CD4-positive, alpha-beta T cell treated with Interleukin-2 at 100 ng/mL for 4 hours (primary cell): Measurements from ENCODE around the gene U2AF2.
A peak's percentile ranks its signal among the peaks of the same experiment; 100 is the strongest.

Experiments
- DNase-seq: peaks from one replicate; pipeline ENCODE4 v3.0.0-alpha.2; 2020; ENCODE audit warnings: low spot score

U2AF2 gene

DNA sequence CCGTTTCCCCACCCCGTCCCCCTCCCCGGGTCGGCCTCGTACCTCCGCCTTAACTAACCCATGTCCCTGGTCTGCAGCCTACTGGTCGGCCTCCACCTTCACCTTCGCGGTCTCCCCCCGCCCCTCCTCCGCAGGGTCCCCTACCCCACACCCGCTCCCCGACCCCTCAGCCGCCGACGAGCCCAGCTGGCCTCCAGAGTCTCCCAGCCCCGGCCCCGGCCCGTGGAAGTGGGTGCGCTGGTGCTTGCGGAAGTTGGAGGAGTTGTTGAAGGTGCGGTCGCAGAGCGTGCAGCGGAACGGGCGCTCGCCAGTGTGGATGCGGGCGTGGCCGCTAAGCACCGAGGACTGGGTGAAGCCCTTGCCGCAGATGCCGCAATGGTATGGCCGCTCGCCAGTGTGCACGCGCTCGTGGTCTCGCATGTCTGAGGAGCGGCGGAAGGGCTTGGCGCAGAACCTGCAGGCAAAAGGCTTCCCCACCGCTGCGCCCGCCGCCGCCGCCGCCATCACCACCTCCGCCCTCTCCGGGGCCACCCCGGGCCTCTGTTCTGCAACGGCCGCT is 33.1 kb upstream of the U2AF2 start:
- no peak for DNase-seq

DNA sequence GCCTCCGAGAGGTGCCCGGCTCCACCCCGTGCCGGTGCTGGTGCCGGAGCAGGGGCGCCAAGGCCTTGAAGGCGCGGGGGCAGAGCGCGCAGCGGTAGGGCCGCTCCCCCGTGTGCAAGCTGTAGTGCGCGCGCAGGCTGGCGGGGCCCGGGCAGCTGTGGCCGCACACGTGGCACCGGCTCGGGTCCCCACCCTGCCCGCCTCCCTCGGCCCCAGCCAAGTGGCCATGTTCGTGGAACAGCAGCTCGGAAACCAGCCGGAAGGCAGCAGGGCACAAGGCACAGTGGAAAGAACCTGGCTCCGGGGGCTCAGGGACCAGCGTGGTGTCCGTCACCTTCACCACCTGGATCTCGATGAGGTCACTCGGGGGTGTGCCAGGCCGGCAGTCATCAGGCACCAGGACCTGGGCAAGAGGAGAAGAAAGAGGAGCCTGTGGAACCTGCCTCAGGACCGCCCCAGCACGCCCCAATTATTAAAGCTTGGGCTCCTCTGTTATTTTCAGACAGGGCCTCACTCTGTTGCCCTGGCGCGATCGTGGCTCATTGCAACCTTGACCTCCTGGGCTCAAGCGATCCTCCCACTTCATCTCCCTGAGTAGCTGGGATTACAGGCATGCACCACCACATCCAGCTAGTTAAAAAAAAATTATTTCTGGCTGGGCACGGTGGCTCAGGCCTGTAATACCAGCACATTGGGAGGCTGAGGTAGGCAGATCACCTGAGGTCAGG is 32.4 kb upstream of the U2AF2 start:
- DNase-seq, result no peak

DNA sequence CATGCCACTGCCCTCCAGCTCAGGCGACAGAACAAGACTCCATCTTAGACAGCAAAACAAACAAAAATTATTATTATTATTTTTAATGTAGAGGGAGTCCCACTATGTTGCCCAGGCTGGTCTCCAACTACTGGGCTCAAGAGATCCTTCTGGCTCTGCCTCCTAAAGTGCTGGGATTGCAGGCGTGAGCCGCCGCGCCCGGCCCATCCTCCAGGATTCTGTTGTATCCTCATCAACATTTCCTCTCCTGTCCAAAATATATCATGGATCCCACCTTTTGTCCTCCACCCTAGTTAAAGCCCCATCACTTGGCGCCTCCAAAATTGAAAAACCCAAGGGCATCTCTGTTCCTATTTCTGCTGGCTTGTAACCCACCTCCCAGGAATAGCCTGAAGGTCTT is 31.7 kb upstream of the U2AF2 start:
- no peak for DNase-seq

DNA sequence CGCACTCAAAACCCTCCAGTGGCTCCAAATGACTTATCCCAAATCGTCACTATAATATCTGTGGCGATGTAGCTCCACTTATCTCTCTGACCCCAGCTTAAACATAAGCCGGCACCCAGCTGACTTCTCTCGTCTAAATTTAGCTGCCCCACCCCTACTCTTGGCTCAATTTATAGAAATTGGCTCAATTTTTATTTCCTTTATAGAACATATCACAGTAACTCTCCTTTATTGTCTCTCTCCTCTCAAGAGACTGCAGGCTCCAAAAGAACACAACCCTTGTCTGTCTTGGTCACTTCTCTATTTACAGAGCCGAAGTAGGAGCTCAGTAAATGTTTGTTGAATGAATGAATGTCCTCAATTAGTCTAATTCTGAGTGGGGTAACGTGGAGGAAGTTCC is 31.3 kb upstream of the U2AF2 start:
- DNase-seq, result no peak

DNA sequence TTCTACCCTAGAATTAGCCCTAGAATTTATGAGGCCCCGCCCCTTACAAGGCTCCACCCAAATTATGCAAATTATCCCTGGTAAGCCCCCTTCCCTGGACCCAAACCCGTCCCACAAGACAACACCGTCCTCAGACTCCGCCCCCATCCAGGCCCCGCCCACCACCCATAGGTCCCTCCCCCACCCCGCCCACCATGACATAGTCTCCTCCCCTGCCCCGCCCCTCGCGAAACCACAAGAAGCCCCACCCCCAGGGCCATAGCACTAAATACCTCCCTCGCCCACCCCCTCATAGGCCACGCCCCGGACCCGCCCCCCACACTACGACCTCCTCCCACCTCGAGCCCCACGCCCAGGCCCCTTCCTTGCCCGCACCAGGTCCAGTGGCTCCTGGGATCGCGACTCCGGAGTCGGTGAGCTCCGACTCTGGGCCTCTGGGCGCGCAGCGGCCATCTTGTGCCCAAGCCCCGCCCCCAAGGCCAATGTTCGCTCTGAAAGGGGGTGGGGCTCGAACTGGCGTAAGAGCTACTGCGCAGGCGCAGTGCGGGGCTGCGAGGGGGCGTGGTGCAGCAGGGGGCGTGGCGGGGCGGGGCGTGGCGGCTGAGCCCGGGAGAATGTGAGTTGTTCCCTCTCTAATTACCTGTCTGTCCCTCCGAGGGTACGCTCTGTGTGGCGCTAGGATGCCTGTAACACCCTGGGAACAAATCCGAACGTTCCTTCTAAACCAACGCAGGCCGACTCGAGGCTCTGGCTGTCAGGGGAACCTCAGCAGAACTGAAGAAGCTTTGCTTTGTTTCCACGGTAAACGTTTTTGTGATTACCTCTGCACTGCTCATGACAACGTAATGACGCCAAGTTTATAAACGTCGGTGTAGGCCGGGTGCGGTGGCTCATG is 30.5 kb upstream of the U2AF2 start, which contains the start of gene ZNF784:
TSS of gene ZNF784 (minus strand) at position 458 of the 895 bp plus-strand sequence. CDS start at position 453, 5 bp downstream.
- peak; percentile 91 for DNase-seq

DNA sequence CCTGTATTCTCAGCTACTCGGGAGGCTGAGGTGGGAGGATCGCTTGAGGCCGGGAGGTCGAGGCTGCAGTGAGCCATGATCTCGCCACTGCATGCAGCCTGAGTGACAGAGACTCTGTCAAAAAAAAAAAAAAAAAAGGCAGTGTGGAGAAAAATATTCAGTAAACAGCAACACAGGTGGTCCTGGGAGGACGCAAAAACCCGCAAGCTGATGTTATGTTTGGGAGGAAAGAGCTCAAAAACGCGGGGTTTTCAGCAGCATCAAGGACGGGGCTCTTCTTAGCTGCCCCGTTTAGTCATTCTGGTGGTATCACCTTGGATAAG is 29.9 kb upstream of the U2AF2 start:
- DNase-seq, result no peak

DNA sequence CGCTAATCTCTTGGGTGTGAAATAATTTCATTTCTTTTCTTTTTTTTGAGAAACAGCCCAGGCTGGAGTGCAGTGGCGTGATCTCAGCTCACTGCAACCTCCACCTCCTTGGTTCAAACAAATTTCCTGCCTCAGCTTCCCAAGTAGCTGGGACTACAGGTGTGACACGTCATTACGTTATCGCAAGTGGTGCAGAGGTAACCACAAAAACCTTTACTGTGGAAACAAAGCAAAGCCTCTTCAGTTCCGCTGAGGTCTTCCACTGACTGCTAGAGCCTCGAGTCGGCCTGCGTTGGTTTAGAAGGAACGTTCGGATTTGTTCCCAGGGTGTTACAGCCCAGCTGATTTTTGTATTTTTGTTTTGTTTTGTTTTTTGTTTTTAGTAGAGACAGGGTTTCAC is 28.5 kb upstream of the U2AF2 start:
- DNase-seq, result peak; percentile 76

DNA sequence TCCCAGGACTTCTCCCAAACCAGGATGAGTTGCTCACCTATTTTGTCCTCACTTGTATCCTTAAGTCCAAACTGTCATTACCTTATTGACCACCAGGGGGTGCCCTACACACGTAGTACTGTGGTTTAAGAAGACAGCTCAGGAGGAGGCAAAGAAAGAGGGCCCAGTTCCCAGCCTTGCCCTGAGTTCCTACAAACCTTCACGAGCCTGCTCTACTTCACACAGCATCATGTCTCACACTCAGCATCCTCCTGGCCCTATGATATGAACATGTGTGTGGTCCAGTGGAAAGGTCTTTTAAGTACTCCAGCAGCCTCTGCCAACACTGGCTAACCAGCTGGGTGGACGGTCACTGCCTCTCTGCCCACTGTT is 22.4 kb upstream of the U2AF2 start:
- DNase-seq, result peak; percentile 95

DNA sequence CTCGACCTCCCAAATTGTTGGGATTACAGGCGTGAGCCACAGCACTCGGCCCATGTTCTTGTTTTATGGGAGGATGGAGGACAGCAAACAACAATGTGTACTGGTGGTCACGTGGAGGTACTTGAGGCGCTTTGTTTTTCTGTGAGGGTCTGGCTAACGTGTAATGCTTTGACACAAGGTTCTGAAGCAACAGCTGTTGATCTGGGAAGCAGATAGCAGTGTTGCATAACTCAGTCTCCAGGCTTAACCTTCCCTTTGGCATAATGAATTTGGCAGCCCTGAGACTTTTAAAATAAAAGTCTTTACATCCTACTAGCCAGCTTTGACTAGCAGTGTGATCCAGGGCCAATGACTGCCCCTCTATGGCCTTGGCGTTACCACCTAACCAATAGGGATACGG is 21.0 kb upstream of the U2AF2 start:
- DNase-seq, result no peak

DNA sequence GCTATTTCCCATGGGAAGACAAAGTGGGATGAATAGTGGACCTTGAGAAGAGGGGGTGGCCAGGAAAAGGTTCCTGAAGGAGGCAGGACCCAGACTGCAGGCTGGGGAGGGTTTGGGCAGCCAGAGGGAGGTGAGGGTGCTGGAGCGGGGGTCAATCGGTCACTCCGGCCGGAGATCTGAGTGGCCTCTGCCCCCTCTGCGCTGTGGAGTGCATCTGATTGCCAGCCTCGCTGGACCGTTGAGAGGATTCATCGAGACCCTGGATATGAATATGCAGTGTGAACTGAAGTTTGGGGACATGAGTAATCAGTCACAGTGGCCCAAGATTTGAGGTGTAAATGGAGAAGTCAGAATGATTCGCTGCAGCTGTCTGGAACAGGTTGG is 19.5 kb upstream of the U2AF2 start:
- DNase-seq, result peak; percentile 12

DNA sequence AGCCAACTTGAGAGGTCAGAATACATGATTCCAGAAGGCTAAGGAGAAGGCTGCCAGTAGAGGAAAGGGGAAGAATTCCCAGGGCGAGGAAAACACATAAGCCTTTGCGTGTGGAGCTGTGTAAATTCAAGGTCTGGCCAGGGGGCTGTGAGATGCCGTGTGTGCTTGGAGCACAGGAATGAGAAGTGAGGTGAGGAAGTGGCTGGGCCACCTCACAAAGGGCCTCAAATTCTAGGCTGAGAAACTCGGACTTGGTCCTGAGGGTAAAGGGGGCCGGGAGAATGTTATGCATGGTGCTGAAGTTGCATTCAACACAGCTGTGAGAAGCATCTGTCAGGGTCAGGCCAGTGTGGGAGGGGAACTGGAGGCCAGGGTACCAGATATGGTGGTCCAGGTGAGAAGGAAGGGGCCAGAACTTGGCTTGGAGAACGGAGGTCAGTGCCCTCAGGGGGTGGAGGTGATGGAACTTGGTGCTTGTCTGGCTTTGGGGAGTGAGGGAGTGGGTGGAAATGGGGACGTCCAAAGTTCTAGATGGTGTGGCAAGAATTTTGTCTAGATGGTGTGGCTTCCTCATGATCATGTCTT is 18.9 kb upstream of the U2AF2 start:
- DNase-seq, result no peak

DNA sequence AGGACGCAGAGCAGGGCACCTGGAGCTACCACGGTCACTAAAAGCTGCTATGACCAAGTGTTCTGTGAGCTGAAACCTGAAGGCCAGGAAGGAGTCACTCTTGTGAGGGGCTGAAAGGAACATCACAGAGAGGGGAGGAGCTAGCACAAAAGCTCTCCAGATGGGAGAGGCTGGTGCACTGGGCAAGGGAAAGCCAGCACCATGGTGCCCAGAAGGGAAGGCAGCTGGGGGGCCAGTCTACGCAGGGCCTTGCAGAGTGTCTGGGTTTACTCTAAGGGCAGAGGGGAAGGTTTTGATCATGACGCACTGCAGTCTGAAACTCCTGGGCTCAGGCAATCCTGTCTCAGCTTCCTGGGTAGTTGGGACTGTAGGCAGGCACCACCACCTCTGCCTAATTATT is 18.1 kb upstream of the U2AF2 start:
- DNase-seq, result no peak

DNA sequence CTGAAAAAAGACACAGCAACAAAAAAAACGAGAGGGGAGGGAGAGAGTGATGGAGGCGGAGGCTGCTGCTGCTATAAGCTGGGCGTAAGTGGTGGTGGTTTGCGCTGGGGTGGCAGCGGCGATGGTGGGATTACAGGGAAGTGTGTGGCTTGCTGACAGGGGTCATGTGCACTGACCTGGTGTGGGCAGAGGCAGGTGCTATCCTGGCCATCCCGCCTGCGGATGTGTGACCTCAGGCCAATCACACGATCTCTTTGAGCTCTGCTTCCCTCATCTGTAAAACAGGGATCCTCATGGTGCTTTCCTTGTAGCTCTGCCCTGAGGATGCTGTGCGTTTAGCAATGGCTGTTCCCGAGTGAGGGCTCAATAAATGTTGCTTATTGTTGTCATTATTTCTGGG is 17.3 kb upstream of the U2AF2 start:
- DNase-seq, result no peak

DNA sequence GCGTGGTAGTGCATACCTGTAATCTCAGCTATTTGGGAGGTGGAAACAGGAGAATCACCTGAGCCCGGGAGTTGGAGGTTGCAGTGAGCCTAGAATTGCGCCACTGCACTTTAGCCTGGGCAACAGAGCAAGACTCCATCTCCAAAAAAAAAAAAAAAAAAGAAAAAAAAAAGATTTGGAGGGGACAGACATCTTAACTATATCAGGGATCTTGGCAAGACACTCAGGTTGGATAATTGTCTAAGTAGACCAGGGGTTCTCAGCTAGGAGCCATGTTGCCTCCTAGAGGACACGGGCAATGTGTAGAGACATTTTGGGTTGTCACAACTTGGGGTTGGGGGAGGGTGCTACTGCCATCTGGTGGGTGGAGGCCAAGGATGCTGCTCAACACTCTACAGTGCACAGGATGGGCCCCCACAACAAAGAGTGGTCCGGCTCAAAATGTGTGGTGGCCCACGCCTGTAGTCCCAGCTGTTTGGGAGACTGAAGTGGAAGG is 15.9 kb upstream of the U2AF2 start:
- DNase-seq, result peak; percentile 70

DNA sequence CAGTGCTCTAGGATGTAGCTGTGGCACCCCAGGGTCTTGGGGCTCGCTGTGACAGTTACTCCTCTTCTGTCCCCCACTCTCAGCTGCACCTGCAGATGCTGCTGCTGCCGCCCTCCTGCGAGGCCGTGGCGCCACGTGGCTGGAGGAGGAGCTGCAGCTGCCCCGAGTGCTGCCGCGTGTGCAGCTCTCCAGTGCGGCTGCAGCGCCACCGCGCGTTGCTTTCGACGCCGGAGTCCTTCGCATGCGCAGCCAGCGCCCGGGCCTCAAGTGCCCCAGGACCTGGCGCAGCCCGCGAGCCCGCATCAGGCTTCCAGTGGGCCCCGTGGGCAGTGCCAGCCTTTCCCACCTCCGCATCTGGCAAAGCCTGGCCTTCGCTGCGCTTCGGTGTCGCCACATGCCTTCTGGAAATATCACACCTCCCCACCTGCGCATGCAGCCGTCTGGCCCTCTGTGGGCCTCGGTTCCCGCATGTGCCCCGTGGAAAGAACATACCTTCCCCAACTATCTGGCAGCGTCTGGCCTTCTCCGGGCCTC is 14.7 kb upstream of the U2AF2 start:
- DNase-seq, result peak; percentile 73

DNA sequence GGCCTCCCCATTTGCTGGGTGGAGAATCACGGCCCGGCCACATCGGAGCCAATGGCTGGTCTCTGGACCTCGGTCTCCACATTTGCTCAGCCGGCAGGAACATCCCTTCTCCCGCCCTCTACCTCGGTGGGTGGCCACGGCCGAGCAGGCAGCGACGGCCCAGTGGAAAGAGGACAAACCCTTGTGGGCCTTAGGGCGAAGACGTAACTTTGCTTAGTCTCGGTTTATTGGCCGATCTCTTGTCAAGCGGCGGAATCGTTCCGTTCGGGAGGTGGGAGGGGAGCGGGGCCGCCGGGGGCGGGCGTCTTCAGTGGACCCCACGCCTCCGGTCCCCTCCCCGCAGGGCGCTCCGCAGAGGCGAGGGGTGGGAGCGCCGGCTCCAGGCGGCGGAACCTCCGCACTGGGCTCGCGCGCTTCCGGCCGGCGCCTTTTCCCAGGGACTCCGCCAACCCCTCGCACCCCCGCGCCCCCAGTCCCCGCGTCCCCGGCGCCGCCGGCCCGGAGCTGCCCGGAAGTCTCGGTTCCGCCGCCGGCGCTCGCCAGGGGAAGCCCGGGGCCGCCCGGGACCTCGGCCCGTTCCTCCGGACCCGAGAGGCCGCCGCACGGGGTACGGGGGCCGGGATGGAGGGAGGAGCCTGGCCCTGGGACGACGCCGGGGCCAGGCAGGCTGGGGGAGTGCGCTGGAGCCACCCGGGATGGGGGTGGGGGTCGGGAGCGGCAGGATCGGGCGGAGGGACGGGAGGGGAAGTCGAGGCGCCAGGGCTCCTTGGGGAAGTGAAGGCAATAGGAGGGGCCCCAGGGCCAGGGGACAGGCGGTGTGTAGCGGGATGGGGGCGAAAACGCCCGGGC is 14.0 kb upstream of the U2AF2 start, which contains the start of gene ZNF580:
TSS of gene ZNF580 (plus strand) at position 426 of the 849 bp plus-strand sequence. CDS start 1,507 bp downstream, outside the sequence.
- peak; percentile 55 for DNase-seq

DNA sequence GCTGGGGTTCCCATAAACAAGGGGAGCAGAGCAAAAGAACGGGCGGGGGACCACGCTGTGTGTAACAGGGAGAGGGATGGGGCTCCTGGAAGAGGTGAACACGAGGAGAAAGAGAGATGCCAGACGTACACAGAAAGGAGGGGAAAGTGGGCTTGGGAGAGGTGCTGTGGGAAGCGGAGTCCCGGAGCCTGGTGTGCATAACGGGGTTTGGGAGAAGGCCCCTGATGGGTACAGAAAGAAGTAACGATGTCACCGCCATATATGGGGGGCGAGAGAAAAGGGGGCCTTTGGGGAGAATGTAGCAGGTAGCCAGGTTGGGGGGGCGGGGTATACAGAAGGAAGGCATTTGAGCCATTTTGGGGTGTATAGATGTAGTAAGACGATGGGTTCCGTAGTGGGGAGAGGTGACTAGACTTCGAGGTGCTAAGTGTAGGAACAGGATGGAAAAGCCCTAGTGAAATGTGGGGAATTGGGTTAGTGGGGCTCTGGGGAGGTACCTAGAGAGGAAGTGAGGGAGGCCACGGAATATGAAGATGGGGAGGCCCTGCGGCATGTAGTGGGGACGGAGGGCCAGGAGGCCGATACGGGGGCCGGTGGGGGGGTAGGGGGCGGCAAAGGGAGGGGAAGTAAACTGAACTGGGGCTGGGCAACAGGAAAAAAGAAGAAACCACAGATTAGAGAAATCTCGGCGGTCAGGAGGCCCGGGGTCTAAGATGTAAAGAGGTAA is 13.2 kb upstream of the U2AF2 start:
- DNase-seq, result peak; percentile 37

DNA sequence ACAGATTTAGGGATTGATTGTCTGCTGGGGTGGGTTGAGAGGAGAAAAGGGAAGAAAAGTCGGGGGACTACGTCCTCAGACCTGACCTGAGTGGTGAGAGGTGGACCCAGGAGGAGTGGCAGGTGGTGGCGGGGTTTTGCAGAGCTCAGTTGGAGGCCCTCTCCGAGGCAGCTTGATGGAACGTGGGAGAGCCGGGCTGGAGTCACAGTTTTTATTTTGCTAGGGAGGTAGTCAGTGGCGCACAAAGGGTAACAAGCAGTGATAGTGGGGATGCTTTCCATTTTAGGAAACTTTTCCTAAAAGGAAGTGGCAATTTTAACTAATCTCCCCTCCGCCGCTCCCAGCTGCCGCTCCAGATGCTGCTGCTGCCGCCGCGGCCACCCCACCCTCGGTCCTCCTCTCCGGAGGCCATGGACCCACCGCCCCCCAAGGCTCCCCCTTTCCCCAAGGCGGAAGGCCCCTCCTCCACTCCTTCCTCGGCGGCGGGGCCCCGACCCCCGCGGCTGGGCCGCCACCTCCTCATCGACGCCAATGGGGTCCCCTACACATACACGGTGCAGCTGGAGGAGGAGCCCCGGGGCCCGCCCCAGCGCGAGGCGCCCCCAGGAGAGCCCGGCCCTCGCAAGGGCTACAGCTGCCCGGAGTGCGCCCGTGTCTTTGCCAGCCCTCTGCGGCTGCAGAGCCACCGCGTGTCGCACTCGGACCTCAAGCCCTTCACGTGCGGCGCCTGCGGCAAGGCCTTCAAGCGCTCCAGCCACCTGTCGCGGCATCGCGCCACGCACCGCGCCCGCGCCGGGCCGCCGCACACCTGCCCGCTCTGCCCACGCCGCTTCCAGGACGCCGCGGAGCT is 12.5 kb upstream of the U2AF2 start:
- peak; percentile 16 for DNase-seq

DNA sequence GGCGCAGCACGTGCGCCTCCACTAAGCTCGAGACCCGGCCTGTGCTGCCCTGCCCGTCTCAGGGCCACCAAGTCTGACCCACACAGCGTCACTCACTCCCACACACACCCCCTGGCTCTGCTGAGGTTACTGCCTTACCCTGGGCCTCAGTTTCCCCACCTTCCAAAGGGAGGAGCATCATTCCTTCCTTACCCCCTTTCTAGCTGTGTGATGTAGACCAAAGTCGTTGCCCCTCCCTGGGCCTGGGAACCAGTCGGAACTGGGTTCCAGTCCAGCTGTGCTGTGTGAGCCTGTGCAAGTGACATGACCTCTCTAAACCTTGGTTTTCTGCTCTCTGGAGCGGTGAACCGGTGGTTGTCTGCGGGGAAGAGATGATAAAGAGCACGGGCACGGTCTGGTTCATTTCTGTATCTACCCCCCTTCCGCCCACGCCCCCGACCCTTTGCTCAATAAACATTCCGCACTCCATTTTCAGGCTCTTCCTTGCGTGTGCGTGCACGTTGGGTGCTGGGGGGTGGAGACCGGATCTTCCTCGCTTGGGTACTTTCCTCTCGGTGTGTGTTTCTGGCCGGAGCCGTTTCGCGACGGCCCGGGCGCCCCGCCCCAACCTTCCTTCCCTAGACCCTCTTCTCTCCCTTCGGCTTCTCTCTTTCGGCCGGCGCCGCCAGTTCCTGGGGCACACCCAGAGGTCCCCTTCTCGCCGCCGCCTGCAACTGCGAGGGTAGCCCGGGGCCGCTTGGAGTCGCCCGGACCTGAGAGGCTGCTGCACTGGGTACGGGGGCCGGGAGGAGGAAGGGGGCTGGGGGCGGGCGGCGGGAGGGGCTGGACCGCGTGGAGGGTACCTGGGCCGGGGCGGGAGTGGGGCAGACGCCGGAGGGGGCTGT is 11.6 kb upstream of the U2AF2 start, which contains the start of gene ZNF581:
TSS of gene ZNF581 (plus strand) at position 647 of the 884 bp plus-strand sequence. CDS start 923 bp downstream, outside the sequence.
- peak; percentile 83 for DNase-seq
